ENCODE measurements around the gene NAA15.

GRCh38 chr4:139420652-139421051, 119.3 kb downstream of the NAA15 start:
- no peak for TF ChIP-seq ELK4 (IDR thresholded peaks at IDR 0.05; ENCODE audit: borderline replicate concordance, low read depth, low read length)
- TF ChIP-seq REST (tag by site-specific recombination; IDR thresholded peaks at IDR 0.05), result no peak
- TF ChIP-seq PRDM10 (tag by site-specific recombination; IDR thresholded peaks at IDR 0.05), result no peak
- TF ChIP-seq MEIS1 (CRISPR knock-in tag; IDR thresholded peaks at IDR 0.05; ENCODE audit: borderline replicate concordance), result no peak
- no peak for TF ChIP-seq CTCF (tag by site-specific recombination; IDR thresholded peaks at IDR 0.05)
